IPS DF 6.9 (cell line): ENCODE measurements around the gene OR13C3.

Experiments
- DNase-seq: peaks from one replicate; pipeline ENCODE4 v3.0.0-alpha.2; 2013; ENCODE audit warnings: low read depth, low spot score
- H3K27ac ChIP-seq: one replicate; pipeline ENCODE4 v1.5.1; 2013; ENCODE audit warnings: low read length, control low read depth
- H3K27me3 ChIP-seq: 2 replicates; pipeline ENCODE4 v1.6.1; 2013; ENCODE audit warnings: mild to moderate bottlenecking, low read length; ENCODE audit not compliant: control insufficient read depth, insufficient read depth
- H3K36me3 ChIP-seq: 2 replicates; pipeline ENCODE4 v1.6.1; 2013; ENCODE audit warnings: low read length; ENCODE audit not compliant: control insufficient read depth, insufficient read depth
- H3K4me1 ChIP-seq: 2 replicates; pipeline ENCODE4 v1.6.1; 2013; ENCODE audit warnings: low read length; ENCODE audit not compliant: control insufficient read depth, insufficient read depth
- H3K4me3 ChIP-seq: 2 replicates; pipeline ENCODE4 v1.5.1; 2013; ENCODE audit warnings: mild to moderate bottlenecking, low read length
- H3K9me3 ChIP-seq: 2 replicates; pipeline ENCODE4 v1.6.1; 2013; ENCODE audit warnings: low read length, inconsistent platforms; ENCODE audit not compliant: control insufficient read depth, insufficient read depth
- WGBS: extraction: QIAGEN DNeasy Blood & Tissue Kit; methylation state at CpG from one replicate; pipeline ENCODE4 v1.1.7; 2013; ENCODE audit warnings: mixed read lengths, missing lambda C conversion rate; ENCODE audit not compliant: insufficient read length, insufficient coverage; 5-methylcytosine and 5-hydroxymethylcytosine counted together

Gene OR13C3

DNA sequence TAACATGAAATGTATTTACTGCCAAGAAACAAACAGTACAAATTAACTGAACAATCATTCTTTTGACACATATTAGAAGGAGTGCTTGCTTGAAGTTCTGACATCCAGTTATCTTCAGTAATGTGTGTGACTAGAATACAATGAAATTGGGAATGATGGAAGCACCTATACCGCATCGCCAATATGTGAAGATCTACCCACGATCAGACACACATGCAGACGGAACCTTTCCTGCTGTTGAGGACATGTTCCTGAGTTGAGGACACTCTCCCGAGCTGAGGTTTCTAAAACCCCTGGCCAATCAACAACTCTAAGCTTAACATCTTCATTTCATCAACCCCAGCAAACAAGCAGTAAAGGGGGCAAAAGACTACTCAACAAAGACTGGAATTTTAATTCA, at the start of gene OR13C3:
TSS of gene OR13C3 (minus strand) at position 101 of the 400 bp plus-strand sequence. CDS start 133 bp downstream, outside the sequence.
- no peak within 1 kb of the TSS for H3K27ac ChIP-seq
- H3K4me1 ChIP-seq, result peaks cover 1% of the 10 kb centered on the region; the same call in 1 of the 2 replicates
- H3K9me3 ChIP-seq, result no peaks in the 10 kb centered on the region
- no peaks in the 10 kb centered on the region for H3K27me3 ChIP-seq
- no CpG with 5 or more reads among the region's 5 CpGs for WGBS
- DNase-seq, result no peak
- no peak within 1 kb of the TSS for H3K4me3 ChIP-seq
- no peaks in the 10 kb centered on the region for H3K36me3 ChIP-seq

DNA sequence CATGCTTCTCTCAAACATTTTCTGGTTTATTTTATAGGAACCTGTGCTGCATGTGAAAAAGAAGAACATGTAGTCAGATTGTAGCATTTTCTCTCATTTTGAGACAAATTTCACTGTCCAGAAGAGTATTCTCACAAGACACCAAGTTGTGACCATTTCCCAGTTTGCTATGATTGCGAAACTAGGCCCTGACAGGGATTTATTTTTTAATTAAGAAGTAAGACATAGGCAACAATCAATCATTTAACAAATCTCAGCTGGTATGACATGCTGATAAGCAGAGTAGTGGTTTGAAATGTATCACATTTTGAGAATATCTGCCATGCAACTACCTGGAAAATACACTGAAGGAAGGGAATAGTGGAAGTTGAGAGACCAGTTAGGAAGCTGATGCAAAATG, 43.9 kb upstream of the OR13C3 start:
- Histone ChIP-seq H3K27ac (no peak overlapping the region), H3K9me3 (no peaks in the 10 kb centered on the region), H3K27me3 (no peaks in the 10 kb centered on the region), H3K4me3 (no peak overlapping the region), H3K36me3 (no peaks in the 10 kb centered on the region), H3K4me1 (no peaks in the 10 kb centered on the region)
- no CpG with 5 or more reads among the region's 1 CpG for WGBS
- DNase-seq, result no peak

DNA sequence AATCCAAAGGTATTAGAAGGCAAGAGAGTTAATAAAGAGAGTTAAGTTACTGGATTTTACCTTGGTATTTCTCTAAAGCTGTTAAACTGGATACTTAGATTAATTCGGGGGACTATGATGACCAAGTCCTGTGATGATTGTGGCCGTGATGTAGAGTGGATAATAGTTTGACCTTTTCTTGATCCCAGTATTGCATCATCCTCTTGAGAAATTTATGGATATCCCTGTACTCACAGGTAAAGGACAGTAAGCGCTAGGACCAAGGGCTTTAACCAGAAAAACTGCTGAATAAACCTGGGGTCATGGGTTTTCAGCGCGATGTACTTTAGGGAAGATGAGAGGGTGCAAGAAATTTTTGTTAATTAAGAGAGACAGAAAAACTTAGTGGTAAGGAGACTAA, 40.6 kb upstream of the OR13C3 start:
- no peak for DNase-seq
- Histone ChIP-seq H3K27me3 (no peaks in the 10 kb centered on the region), H3K27ac (no peak overlapping the region), H3K4me1 (no peaks in the 10 kb centered on the region), H3K36me3 (no peaks in the 10 kb centered on the region), H3K4me3 (no peak overlapping the region), H3K9me3 (no peaks in the 10 kb centered on the region)
- no CpG with 5 or more reads among the region's 5 CpGs for WGBS

DNA sequence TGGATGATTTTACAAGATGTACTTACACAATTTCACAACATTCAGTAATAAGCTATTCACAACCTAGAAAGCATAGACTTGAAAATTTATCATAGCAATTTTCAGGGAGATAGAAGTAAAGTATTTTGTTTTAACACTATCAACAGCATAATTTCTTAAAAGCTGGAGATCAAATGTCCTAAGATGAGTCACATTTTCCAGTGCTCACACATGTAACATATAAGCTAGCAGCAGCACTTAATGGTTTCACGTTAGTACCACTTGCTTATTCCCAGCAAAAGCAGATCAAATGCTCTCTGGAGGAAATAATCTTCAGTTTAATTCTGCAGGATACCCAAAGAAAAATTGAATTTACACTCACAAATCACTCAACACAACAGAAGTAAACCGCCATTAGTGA, 38.8 kb upstream of the OR13C3 start:
- Histone ChIP-seq H3K36me3 (no peaks in the 10 kb centered on the region), H3K4me3 (no peak overlapping the region), H3K9me3 (no peaks in the 10 kb centered on the region), H3K4me1 (no peaks in the 10 kb centered on the region), H3K27ac (no peak overlapping the region), H3K27me3 (no peaks in the 10 kb centered on the region)
- WGBS, result no CpG with 5 or more reads among the region's 2 CpGs
- DNase-seq, result no peak

DNA sequence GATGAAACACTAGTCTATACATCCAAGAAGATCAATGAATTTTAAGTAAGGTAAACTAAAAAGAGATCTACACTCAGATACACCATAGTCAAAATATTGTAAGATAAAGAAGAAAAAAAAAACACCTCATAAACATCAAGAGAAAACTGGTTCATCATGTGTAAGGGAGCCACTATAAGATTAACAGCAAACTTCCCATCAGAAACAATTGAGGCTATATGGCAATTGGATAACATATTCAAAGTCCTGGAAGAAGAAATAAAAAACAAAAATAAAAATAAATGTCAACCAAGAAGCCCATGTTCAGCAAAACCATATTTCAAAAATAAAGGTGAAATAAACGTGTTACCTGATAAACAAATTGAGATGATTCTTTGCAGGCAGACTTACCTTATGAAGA, 36.0 kb upstream of the OR13C3 start:
- no peaks in the 10 kb centered on the region for H3K36me3 ChIP-seq
- no peaks in the 10 kb centered on the region for H3K27me3 ChIP-seq
- no peaks in the 10 kb centered on the region for H3K4me1 ChIP-seq
- WGBS, result no CpG with 5 or more reads among the region's 1 CpG
- DNase-seq, result no peak
- H3K9me3 ChIP-seq, result no peaks in the 10 kb centered on the region
- no peak overlapping the region for H3K4me3 ChIP-seq
- H3K27ac ChIP-seq, result no peak overlapping the region

DNA sequence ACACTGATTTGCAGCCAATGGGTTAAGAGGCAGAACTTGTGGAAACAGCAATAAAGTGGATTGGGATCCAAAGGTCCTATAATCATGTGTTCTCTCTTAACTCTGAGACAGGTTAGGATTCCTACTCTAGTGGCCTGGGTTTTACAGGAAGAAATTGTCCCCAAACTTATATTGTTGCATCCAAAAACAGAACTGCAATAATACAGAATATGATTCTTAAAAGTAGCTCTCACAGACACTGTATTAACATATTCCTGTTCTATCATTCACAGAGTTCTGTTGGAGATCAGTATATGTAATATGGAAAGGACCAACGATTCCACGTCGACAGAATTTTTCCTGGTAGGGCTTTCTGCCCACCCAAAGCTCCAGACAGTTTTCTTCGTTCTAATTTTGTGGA, 32.2 kb upstream of the OR13C3 start, which contains the start of gene OR13C8:
TSS of gene OR13C8 (plus strand) at position 301 of the 400 bp plus-strand sequence. CDS start at position 301, 0 bp downstream.
- H3K27me3 ChIP-seq, result no peaks in the 10 kb centered on the region
- WGBS, result no CpG with 5 or more reads among the region's 4 CpGs
- no peak within 1 kb of the TSS for H3K4me3 ChIP-seq

DNA sequence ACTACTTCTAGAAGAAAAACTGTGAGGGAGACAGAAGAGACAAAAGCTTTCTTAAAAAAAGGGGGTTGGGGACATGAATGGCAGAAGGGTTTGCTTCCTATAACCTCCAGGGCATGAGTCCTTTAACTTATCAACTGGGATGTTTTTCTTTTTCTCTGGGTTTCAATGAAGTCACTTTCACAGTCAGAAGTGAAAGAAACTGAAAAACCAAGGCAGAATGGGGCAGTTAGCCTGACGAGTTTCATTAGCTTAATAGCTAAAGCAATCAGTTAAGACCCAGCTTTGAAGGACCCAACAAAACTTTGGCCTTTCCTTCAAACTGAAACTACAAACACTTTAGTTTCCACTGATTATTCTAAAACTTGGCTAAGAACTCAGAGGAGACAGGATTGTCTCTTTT, 27.7 kb upstream of the OR13C3 start:
- H3K36me3 ChIP-seq, result no peaks in the 10 kb centered on the region
- no peak overlapping the region for H3K27ac ChIP-seq
- no peak for DNase-seq
- H3K4me1 ChIP-seq, result no peaks in the 10 kb centered on the region
- no peak overlapping the region for H3K4me3 ChIP-seq
- no CpG with 5 or more reads among the region's 1 CpG for WGBS
- H3K27me3 ChIP-seq, result no peaks in the 10 kb centered on the region
- no peaks in the 10 kb centered on the region for H3K9me3 ChIP-seq

More for the DNA sequence above, 32.2 kb upstream of the OR13C3 start, which contains the start of gene OR13C8:
- no peaks in the 10 kb centered on the region for H3K9me3 ChIP-seq
- no peaks in the 10 kb centered on the region for H3K4me1 ChIP-seq
- H3K27ac ChIP-seq, result no peak within 1 kb of the TSS
- no peak for DNase-seq
- H3K36me3 ChIP-seq, result no peaks in the 10 kb centered on the region

DNA sequence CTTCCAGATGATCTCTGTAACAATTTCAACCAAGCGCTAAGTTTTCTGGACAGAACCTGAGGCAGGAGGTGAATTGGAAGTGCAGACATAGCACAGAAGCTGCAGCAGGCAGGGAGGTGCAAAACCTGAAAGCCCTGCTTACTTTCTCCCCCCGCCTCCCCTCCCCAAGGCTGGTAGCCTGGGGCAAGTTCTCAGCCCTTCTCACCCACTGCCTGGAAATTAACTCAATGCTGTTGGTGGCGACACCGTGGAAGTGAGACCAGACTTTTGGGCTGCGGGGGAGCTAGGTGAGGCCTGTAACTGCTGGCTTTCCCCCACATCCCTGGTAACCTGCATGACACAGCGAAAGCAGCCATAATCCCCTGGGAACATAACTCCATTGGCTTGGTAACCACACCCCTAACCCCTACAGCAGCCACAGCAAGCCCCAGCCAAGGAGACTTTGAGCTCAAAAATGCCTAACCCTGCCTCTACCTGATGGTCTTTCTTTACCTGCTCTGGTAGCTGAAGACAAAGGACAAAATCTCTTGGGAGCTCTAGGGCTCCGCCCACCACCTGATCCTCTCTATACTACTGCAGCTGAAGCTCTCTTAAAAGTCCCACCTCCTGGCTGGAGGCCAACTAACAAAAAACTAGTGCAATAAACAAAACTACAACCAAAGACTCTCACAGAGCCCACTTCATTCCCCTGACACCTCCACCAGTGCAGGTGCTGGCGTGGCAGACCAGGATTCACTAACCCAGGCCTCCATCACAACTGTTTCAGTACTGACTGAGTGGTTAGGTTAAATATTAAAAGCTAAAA, 20.4 kb upstream of the OR13C3 start:
- H3K9me3 ChIP-seq, result no peaks in the 10 kb centered on the region
- no peaks in the 10 kb centered on the region for H3K27me3 ChIP-seq
- DNase-seq, result no peak
- no peaks in the 10 kb centered on the region for H3K4me1 ChIP-seq
- no peak overlapping the region for H3K4me3 ChIP-seq
- H3K36me3 ChIP-seq, result no peaks in the 10 kb centered on the region
- no CpG with 5 or more reads among the region's 8 CpGs for WGBS
- H3K27ac ChIP-seq, result no peak overlapping the region

DNA sequence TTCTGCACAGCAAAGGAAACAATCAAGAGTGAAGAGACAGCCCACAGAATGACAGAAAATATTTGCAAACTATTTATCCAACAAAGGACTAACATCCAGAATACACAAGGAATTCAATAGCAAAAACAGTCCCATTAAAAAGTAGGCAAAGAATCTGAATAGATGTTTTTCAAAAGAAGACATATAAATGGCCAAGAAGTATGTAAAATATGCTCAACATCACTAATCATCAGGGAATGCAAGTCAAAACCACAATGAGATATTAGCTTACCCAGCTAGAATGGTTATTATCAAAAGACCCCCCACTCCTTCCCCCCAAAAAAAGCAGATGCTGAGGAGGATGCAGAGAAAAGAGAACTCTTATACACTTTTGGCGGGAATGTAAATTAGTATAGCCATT, 18.9 kb upstream of the OR13C3 start:
- Histone ChIP-seq H3K27ac (no peak overlapping the region), H3K27me3 (no peaks in the 10 kb centered on the region), H3K4me3 (no peak overlapping the region), H3K4me1 (no peaks in the 10 kb centered on the region), H3K9me3 (no peaks in the 10 kb centered on the region), H3K36me3 (no peaks in the 10 kb centered on the region)
- no CpG with 5 or more reads among the region's 1 CpG for WGBS
- DNase-seq, result no peak

DNA sequence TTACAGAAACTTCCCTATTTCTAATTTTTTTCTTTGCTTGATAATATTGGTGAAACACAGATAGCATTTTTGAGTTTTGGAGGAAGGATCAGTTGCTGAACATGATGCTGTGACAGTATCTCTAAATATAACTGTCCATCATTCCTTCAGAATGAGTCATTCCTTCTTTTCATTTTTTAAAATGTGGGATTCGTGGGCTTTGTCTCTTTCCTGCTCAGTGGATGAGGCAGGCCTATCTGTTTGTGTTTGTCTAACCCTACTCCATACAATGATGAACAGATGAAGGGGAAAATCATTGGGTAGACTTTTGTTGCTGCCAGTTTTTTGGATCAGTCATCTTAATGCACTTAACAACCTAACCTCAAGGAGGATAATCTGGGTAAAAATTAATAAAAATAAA, 16.6 kb upstream of the OR13C3 start:
- Histone ChIP-seq H3K4me3 (no peak overlapping the region), H3K36me3 (no peaks in the 10 kb centered on the region)
- no CpG with 5 or more reads among the region's 1 CpG for WGBS

DNA sequence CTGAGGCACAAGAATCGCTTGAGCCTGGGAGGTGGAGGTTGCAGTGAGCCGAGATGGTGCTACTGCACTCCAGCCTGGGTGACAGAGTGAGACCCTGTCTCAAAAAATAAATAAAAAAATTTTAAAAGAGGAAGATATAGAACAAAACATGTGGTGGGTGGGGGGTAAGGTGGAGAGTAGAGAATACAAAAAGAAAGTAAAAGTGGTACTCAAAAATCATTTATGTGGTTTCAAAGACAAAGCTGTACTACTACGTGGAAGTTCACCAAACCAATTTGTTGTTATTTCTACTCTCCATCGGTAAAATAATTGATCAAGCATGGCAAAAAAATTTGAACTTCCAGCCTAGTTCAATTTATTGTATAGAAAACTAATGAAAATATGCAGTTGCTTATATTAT, 8.0 kb upstream of the OR13C3 start:
- Histone ChIP-seq H3K4me3 (no peak overlapping the region), H3K27me3 (no peaks in the 10 kb centered on the region), H3K9me3 (no peaks in the 10 kb centered on the region), H3K36me3 (no peaks in the 10 kb centered on the region), H3K4me1 (no peaks in the 10 kb centered on the region), H3K27ac (no peak overlapping the region)
- no CpG with 5 or more reads among the region's 4 CpGs for WGBS
- DNase-seq, result no peak

More for the DNA sequence above, 16.6 kb upstream of the OR13C3 start:
- no peak for DNase-seq
- no peaks in the 10 kb centered on the region for H3K27me3 ChIP-seq
- no peak overlapping the region for H3K27ac ChIP-seq
- H3K4me1 ChIP-seq, result no peaks in the 10 kb centered on the region
- H3K9me3 ChIP-seq, result no peaks in the 10 kb centered on the region
